ENCODE data around the gene PCLAF.

GRCh38 chr15:64400583-64400982 is 19.3 kb upstream of the PCLAF start:
- TF ChIP-seq CTCF (IDR thresholded peaks at IDR 0.05) (no peak), POLR2A (IDR thresholded peaks at IDR 0.05) (no peak)
